Natural killer cell treated with Interleukin-12 subunit alpha and Interleukin-12 subunit beta and Interleukin-15 and Interleukin-18, amount 100 ng/mL, for 72 hours (primary cell): ENCODE data around the gene CACNA2D1. TPM values are rescaled to one million over a fixed set of nuclear protein-coding genes. Genes with fewer than 3 reads are reported as not detected.

Experiments
- ATAC-seq, 2 donors: fragments of 150-1000 bp; cut with Tn5 transposase in 1 of 2; sonication (Bioruptor Pico), chemical (Tn5 transposase) in 1 of 2; 2 replicates each; pipeline ENCODE4 v1.10.0; 2021
- DNase-seq: peaks from one replicate; pipeline ENCODE4 v3.0.0; 2022; ENCODE audit warnings: low spot score
- H3K27ac Mint-ChIP-seq, 2 donors: 1 replicate in 1 of 2; 2 replicates in 1 of 2; pipeline ENCODE4 v1.8.0; 2022; ENCODE audit warnings: mixed read lengths in 2 of 2, mild to moderate bottlenecking in 1 of 2, moderate library complexity in 1 of 2
- H3K27me3 Mint-ChIP-seq, 2 donors: 1 replicate in 1 of 2; 2 replicates in 1 of 2; pipeline ENCODE4 v1.8.0; 2022; ENCODE audit warnings: mixed read lengths in 2 of 2
- H3K36me3 Mint-ChIP-seq: one replicate; pipeline ENCODE4 v1.8.0; 2022; ENCODE audit warnings: mixed read lengths
- H3K4me1 Mint-ChIP-seq, 2 donors: 1 replicate in 1 of 2; 2 replicates in 1 of 2; pipeline ENCODE4 v1.8.0; 2022; ENCODE audit warnings: low read depth in 2 of 2, mixed read lengths in 2 of 2, mild to moderate bottlenecking in 1 of 2
- H3K4me3 Mint-ChIP-seq: one replicate; pipeline ENCODE4 v1.8.0; 2022; ENCODE audit warnings: mixed read lengths
- H3K9me3 Mint-ChIP-seq: 2 replicates; pipeline ENCODE4 v1.8.0; 2022; ENCODE audit warnings: mixed read lengths
- total RNA-seq, 2 donors: library from RNA; stranded (reverse); gene quantifications; one replicate each; pipeline ENCODE4 v1.2.3, GENCODE V29; 2022

Gene CACNA2D1
- total RNA-seq, 2 donors from 2014 or later, result not detected

DNA sequence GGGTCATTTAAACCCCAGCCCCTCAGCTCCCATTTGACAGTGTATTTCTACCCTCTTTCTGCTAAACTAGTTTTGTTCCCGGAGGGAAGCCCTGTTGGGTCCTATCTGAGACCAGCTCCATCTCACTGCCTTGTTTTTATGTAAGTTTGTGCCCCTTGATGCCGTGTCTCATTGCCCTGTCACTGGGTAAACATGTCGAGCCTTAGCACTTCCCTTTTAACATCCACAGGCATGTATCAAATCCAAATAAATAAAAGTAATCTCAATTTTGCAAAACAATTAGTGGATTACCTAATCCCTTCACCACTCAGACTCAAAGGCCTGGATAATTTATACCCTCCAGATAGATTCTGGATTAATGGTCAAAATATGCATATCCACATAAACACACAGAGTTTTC, 115.7 kb downstream of the CACNA2D1 start:
- Mint-ChIP-seq H3K36me3 (peaks cover 5% of the 10 kb centered on the region), H3K4me3 (no peak overlapping the region), H3K4me1 (no peaks in the 10 kb centered on the region), H3K9me3 (peaks cover 18% of the 10 kb centered on the region), H3K27ac (no peak overlapping the region), H3K27me3 (no peaks in the 10 kb centered on the region)
- DNase-seq (no peak), ATAC-seq (no peak)

DNA sequence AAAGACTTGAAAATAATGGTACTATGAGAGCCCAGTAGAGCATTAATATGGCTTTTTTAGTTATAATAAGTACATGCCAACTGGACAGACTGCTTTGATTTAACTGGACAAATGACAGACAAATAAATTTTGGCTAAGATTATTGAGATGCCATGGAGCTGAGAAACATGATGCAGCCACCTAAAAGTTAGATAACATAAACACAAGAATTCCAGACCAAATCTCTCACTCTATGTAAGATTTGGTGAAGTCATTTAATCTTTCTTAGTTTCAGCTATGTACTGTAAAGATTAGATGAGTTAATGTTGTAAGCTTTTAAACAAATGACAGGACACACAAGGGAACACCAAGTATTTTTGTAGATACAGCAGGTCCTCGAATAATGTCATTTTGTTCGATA, 118.2 kb downstream of the CACNA2D1 start:
- DNase-seq (no peak), ATAC-seq (no peak)
- peaks cover 18% of the 10 kb centered on the region for H3K9me3 Mint-ChIP-seq
- H3K36me3 Mint-ChIP-seq, result peaks cover 5% of the 10 kb centered on the region
- no peaks in the 10 kb centered on the region for H3K27me3 Mint-ChIP-seq
- no peak overlapping the region for H3K27ac Mint-ChIP-seq
- H3K4me3 Mint-ChIP-seq, result no peak overlapping the region
- H3K4me1 Mint-ChIP-seq, result no peaks in the 10 kb centered on the region

DNA sequence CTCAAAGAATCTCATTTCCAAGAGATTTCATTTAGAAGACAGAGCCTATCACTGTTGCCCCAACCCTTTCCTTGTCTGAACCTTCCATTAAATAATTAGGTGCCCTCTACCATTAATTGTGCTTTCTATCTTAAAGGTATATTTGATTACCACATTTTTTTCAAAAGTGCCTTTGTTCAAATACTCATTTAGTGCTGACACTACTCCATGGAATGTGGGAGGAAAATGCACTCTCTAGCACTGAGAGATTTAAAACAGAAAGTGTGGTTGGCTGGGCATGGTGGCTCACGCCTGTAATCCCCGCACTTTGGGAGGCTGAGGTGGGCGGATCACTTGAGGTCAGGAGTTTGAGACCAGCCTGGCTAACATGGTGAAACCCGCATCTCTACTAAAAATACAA, 119.8 kb downstream of the CACNA2D1 start:
- Mint-ChIP-seq H3K9me3 (peaks cover 16% of the 10 kb centered on the region), H3K27ac (no peak overlapping the region), H3K4me1 (no peaks in the 10 kb centered on the region), H3K36me3 (peaks cover 5% of the 10 kb centered on the region), H3K4me3 (no peak overlapping the region), H3K27me3 (no peaks in the 10 kb centered on the region)
- no peak for ATAC-seq
- DNase-seq, result no peak

DNA sequence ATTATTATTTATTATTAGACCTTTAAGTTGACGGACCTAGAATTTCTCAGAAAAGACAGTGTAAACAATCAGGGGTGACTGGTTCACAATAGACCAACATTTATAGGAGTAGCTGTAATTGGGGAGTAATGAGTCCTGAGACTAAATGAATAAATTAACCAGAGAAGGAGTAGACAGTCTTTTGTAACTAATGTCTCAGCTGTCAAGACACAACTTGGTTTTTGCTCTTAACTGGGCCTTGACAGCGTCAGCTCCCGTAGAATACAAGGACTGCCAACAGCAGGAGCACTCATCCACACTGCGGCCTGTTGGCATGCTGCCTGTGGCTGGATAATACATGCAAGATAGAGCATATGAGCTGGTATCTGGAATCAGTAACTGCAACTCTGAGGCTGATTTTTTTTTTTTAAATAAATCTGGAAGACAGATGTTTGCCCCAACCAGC, 123.9 kb downstream of the CACNA2D1 start:
- H3K9me3 Mint-ChIP-seq, result peaks cover 11% of the 10 kb centered on the region
- H3K4me3 Mint-ChIP-seq, result no peak overlapping the region
- no peaks in the 10 kb centered on the region for H3K4me1 Mint-ChIP-seq
- no peaks in the 10 kb centered on the region for H3K27me3 Mint-ChIP-seq
- DNase-seq, result no peak
- H3K27ac Mint-ChIP-seq, result no peak overlapping the region
- no peak for ATAC-seq
- H3K36me3 Mint-ChIP-seq, result no peaks in the 10 kb centered on the region

DNA sequence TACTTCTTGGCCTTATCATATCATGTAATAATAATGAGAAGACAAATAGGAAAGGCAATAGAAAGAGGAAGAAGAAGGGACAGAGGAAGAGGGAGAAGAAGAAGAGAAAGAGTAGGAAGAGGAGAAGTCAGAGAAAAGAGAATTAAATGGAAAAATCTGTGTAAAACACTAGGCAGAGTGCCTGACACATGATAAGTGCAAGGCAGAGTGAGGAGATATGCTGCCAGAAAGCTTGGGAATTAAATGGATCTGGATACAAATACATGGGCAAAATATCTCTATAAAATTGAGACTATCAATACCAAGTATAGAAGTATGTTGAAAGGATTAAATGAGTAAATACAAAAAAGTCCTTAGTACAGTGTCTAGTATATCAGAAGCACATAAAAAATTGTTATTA, 124.8 kb downstream of the CACNA2D1 start:
- H3K36me3 Mint-ChIP-seq, result no peaks in the 10 kb centered on the region
- no peak overlapping the region for H3K4me3 Mint-ChIP-seq
- H3K9me3 Mint-ChIP-seq, result peaks cover 11% of the 10 kb centered on the region
- no peaks in the 10 kb centered on the region for H3K4me1 Mint-ChIP-seq
- H3K27me3 Mint-ChIP-seq, result no peaks in the 10 kb centered on the region
- no peak for DNase-seq
- ATAC-seq, result no peak
- H3K27ac Mint-ChIP-seq, result no peak overlapping the region

DNA sequence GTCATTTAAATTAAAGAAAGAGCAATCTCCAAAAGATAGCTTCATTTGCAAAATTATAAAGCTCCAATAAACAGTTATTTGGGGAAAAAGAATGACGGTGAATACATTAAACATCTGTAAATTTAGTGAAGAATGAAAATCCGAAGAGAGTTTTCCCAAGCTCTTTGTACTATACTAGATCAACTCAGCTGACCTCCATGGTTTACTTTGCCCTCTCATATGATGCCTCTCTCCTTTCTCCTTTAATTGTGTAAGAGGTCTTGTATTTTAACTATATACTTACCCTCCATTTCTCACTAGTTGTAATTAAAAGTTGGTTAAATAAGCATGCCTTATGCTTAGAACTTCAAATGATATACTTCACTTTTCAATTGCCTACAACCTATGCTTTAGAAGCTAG, 125.8 kb downstream of the CACNA2D1 start:
- H3K9me3 Mint-ChIP-seq, result peaks cover 11% of the 10 kb centered on the region
- H3K4me3 Mint-ChIP-seq, result no peak overlapping the region
- H3K4me1 Mint-ChIP-seq, result no peaks in the 10 kb centered on the region
- no peak for ATAC-seq
- H3K27me3 Mint-ChIP-seq, result no peaks in the 10 kb centered on the region
- no peak overlapping the region for H3K27ac Mint-ChIP-seq
- DNase-seq, result no peak
- peaks cover 6% of the 10 kb centered on the region for H3K36me3 Mint-ChIP-seq

DNA sequence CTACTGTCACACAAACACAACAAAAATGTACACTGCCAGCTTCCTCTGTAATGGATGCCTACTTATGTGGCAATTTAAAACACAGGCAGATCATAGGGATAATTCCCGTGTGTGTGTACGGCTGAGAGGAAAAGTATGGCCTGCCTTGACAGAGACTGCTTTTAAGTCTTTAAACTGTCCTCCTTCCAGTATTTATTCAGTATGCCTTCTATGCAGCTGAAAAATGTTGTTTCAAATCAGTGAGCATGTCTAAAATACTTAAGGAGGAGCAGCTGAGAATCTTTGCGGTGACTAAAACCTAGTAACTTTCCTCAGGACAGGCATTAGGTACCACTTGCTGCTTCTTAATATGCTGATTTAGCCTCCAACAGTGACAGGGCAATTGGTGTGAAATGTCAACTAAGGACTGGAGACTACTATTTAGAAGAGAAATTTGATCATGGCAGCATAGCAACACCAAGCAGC, 126.3 kb downstream of the CACNA2D1 start:
- Mint-ChIP-seq H3K27ac (no peak overlapping the region), H3K4me1 (no peaks in the 10 kb centered on the region), H3K4me3 (no peak overlapping the region), H3K27me3 (no peaks in the 10 kb centered on the region), H3K36me3 (peaks cover 6% of the 10 kb centered on the region), H3K9me3 (peaks cover 11% of the 10 kb centered on the region)
- ATAC-seq (no peak), DNase-seq (no peak)

DNA sequence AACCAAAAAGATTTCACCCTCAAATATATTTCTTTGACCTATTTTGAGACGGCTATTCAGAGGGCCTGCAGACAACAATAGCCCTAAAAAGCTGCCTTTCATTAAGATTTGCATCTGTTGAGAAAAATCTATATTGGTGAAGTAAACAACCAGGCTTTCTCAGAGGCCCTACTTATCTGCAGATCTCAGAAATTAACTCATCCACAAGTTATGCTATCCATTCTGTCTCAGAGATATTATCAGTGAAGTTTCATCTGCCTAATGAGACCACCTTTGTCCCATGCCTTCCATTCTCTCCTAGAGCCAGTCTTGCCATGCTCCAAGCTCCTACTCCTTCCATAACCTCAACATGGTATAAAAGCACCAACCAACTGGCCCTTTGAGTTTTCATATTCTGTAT, 130.3 kb downstream of the CACNA2D1 start:
- no peak overlapping the region for H3K4me3 Mint-ChIP-seq
- no peak for ATAC-seq
- no peak overlapping the region for H3K27ac Mint-ChIP-seq
- H3K9me3 Mint-ChIP-seq, result peaks cover 7% of the 10 kb centered on the region
- H3K27me3 Mint-ChIP-seq, result no peaks in the 10 kb centered on the region
- H3K4me1 Mint-ChIP-seq, result no peaks in the 10 kb centered on the region
- no peak for DNase-seq
- peaks cover 6% of the 10 kb centered on the region for H3K36me3 Mint-ChIP-seq

DNA sequence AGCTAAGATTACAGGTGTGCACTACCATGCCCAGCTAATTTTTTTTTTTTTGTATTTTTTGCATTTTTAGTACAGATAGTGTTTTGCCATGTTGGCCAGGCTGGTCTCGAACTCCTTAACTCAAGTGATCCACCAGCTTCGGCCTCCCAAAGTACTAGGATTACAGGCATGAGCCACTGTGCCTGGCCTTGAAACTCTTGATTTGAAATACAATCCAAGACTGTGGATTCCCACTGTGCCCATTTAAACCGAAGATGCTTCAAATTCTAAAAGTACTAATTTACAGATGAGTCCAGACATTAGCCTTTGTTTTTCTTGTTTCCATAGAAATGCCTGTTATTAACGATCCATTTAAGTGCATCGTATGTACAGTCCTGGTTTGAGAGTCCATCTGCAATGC, 130.9 kb downstream of the CACNA2D1 start:
- DNase-seq, result no peak
- peaks cover 11% of the 10 kb centered on the region for H3K9me3 Mint-ChIP-seq
- H3K27me3 Mint-ChIP-seq, result no peaks in the 10 kb centered on the region
- H3K4me3 Mint-ChIP-seq, result no peak overlapping the region
- no peaks in the 10 kb centered on the region for H3K4me1 Mint-ChIP-seq
- ATAC-seq, result no peak
- H3K36me3 Mint-ChIP-seq, result peaks cover 6% of the 10 kb centered on the region
- no peak overlapping the region for H3K27ac Mint-ChIP-seq

DNA sequence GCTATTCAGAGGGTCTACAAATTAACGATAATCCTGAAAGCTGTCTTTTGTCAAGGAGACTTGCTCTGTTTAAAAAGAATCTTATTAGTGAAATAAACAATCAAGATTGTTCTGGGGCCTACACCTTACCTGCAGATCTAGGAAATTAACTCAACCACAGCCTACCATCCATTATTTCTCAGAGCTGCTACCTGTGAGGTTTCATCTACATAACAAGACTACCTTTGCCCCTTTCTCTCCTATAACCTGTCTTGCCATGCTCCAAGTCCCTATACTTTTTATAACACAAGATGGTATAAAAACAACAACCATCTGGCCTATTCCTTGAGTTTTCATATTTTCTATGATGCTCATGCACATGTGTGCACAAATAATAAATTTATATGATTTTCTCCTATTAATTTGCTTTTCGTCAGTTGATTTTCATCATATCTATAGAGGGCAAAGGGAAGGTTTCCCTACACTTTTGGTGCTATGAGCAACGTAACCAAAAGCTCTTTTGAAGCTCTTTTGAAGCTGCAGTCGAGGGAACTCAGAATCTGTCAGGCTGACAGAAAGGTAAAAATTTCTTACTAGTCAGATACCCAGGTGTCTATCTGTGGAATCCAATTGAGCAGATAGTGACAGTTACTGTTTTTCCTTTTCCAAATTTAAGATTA, 138.1 kb downstream of the CACNA2D1 start:
- ATAC-seq, result no peak
- peaks cover 8% of the 10 kb centered on the region for H3K9me3 Mint-ChIP-seq
- H3K27ac Mint-ChIP-seq, result no peak overlapping the region
- H3K4me3 Mint-ChIP-seq, result no peak overlapping the region
- H3K36me3 Mint-ChIP-seq, result no peaks in the 10 kb centered on the region
- H3K4me1 Mint-ChIP-seq, result no peaks in the 10 kb centered on the region
- DNase-seq, result no peak
- no peaks in the 10 kb centered on the region for H3K27me3 Mint-ChIP-seq

DNA sequence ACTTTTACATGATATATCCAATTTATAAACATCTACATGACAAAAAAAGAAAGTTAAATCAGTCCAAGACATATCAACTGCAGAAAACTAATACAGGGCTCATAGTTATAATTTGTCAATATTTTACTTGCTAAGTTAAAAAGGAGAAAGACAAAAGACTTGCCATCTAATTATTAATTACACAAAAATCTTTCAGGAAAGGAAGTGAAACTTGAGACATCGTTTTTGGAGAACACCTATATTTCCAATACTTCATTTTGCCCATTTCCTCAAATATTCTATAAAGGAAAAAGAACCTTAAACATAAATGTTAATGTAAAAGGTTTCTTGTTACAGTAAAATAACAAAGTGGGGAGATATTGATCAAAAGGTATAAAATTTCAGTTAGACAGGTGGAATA, 148.7 kb downstream of the CACNA2D1 start:
- no peaks in the 10 kb centered on the region for H3K36me3 Mint-ChIP-seq
- H3K27ac Mint-ChIP-seq, result no peak overlapping the region
- DNase-seq (no peak), ATAC-seq (no peak)
- H3K4me3 Mint-ChIP-seq, result no peak overlapping the region
- peaks cover 1% of the 10 kb centered on the region for H3K9me3 Mint-ChIP-seq
- no peaks in the 10 kb centered on the region for H3K4me1 Mint-ChIP-seq
- no peaks in the 10 kb centered on the region for H3K27me3 Mint-ChIP-seq

DNA sequence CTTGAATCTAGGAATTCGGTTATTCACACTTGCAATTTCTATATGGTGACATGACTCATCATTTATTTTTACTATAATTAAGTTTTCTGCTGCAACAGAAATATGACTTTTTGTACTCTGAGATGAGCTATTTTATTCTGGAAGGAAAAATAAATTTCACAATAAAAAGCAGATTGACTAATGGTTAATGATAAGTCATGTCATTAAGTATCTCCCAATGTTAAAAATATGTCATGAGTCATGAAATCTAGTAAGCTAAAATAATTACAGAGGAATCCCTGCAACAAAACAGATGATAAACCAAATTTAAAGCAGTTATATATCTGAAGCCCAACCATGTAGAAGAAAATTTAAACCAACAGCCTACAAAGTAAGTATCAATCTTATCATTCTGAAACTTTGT, 149.2 kb downstream of the CACNA2D1 start:
- ATAC-seq, result no peak
- no peak overlapping the region for H3K4me3 Mint-ChIP-seq
- no peaks in the 10 kb centered on the region for H3K36me3 Mint-ChIP-seq

DNA sequence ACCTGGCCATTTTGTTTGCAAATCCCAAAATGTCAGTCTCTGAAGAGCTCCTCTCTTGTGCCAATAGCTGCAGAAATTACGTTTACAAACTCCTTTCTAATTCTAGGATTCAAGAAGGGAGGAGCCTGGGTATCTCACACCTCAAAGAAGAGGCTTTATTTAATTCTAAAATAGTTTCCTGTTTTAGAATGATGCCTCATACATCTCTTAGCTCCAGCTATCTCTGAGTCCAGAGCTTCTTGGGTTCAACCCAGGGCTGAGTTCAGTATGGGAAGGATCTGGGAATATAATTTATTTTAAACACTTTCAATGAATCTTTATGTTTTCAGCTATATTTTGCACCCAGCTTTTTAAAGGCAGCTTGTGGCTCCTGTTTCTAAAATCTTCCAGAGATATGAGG, 150.1 kb downstream of the CACNA2D1 start:
- H3K9me3 Mint-ChIP-seq, result no peaks in the 10 kb centered on the region
- no peak overlapping the region for H3K27ac Mint-ChIP-seq
- no peaks in the 10 kb centered on the region for H3K27me3 Mint-ChIP-seq
- DNase-seq (no peak), ATAC-seq (no peak)
- H3K4me3 Mint-ChIP-seq, result no peak overlapping the region
- no peaks in the 10 kb centered on the region for H3K4me1 Mint-ChIP-seq
- no peaks in the 10 kb centered on the region for H3K36me3 Mint-ChIP-seq

More for the DNA sequence above, 149.2 kb downstream of the CACNA2D1 start:
- no peak overlapping the region for H3K27ac Mint-ChIP-seq
- no peaks in the 10 kb centered on the region for H3K4me1 Mint-ChIP-seq
- no peaks in the 10 kb centered on the region for H3K9me3 Mint-ChIP-seq
- H3K27me3 Mint-ChIP-seq, result no peaks in the 10 kb centered on the region
- DNase-seq, result no peak

DNA sequence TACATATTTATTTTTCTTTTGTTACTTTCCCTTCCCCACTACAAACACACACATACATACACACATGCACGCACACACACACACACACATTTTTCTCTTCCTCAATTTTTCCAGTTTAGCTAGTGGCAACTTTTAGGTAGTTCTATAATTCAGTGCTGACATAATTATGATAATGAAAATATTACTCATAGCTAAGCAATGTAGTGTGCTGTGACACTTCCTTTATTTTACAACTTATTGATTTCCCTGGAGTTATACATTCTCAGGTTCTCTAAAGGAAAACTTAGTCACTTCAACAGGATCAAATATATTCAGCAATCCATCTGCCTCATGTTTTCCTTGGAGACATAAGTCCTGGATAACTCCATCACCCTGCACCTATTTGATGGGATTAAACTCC, 151.6 kb downstream of the CACNA2D1 start:
- no peaks in the 10 kb centered on the region for H3K36me3 Mint-ChIP-seq
- DNase-seq (no peak), ATAC-seq (no peak)
- H3K4me3 Mint-ChIP-seq, result no peak overlapping the region
- H3K27me3 Mint-ChIP-seq, result no peaks in the 10 kb centered on the region
- no peaks in the 10 kb centered on the region for H3K4me1 Mint-ChIP-seq
- no peak overlapping the region for H3K27ac Mint-ChIP-seq
- no peaks in the 10 kb centered on the region for H3K9me3 Mint-ChIP-seq

DNA sequence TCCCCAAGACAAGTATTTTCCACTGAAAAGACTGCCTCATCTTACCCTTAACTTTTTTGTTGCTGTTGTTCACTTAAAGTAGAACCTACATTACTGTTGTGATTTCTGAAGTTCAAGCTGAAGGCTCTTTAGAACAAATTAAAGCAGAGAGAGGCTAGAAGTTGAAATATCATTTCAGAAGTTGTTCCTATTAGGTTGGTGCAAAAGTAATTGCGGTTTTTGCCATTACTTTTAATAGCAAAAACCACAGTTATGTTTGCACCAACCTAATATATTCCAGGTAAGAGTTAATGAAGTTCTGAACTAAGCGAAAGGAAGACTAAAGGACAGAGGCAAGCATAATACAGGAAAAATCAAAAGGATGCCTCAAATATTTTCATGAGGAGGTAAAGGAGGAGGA, 153.7 kb downstream of the CACNA2D1 start:
- DNase-seq (no peak), ATAC-seq (no peak)
- H3K9me3 Mint-ChIP-seq, result peaks cover 7% of the 10 kb centered on the region
- no peak overlapping the region for H3K4me3 Mint-ChIP-seq
- no peaks in the 10 kb centered on the region for H3K27me3 Mint-ChIP-seq
- H3K27ac Mint-ChIP-seq, result no peak overlapping the region
- no peaks in the 10 kb centered on the region for H3K4me1 Mint-ChIP-seq
- H3K36me3 Mint-ChIP-seq, result peaks cover 5% of the 10 kb centered on the region
